Kidney epithelial cell (primary cell): ENCODE measurements around the gene ZNF543. TPM values are rescaled to one million over a fixed set of nuclear protein-coding genes. Genes with fewer than 3 reads are reported as not detected.

Source experiments
- DNase-seq: peaks from one replicate; pipeline ENCODE4 v3.0.0-alpha.2; 2010; ENCODE audit warnings: low read depth
- H3K27me3 ChIP-seq: 2 replicates; pipeline ENCODE4 v1.6.0; 2011; ENCODE audit warnings: low read length; ENCODE audit not compliant: control insufficient read depth, insufficient read depth
- H3K36me3 ChIP-seq: 2 replicates; pipeline ENCODE4 v1.5.1; 2011; ENCODE audit warnings: low read length; ENCODE audit not compliant: control insufficient read depth, insufficient read depth
- H3K4me3 ChIP-seq: 2 replicates; pipeline ENCODE4 v1.5.1; 2011; ENCODE audit warnings: low read depth, mild to moderate bottlenecking, control low read depth, low read length
- CTCF ChIP-seq: IDR thresholded peaks from 2 replicates; pipeline ENCODE4 v1.5.1; 2011; ENCODE audit warnings: mild to moderate bottlenecking, moderate library complexity, low read length, control low read depth, inconsistent platforms; ENCODE audit not compliant: insufficient read depth, poor library complexity, severe bottlenecking
- total RNA-seq: library from RNA; depleted of rRNA; stranded (reverse); fragments of >200 nt; gene quantifications from 2 replicates; pipeline ENCODE4 v1.2.3, GENCODE V29; 2015

ZNF543 gene
- total RNA-seq, 1 donor from 2014 or later = 9.8 TPM

DNA sequence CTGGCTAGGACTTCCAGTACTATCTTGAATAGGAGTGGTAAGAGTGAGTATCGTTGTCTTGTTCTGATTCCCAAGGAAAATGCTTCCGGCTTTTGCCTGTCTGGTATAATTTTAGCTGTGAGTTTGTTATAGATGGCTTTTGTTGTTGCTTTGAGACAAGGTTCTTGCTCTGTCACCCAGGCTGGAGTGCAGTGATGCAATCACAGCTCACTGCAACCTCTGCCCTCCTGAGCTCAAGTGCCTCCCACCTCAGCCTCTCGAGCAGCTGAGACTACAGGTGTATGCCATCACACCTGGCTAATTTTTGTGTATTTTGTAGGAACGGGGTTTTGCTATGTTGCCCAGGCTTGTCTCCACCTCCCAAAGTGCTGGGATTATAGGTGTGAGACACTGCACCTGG, 6.1 kb upstream of the ZNF543 start:
- no peaks in the 10 kb centered on the region for H3K36me3 ChIP-seq
- H3K27me3 ChIP-seq = peaks cover 10% of the 10 kb centered on the region
- no peak for TF ChIP-seq CTCF
- DNase-seq = no peak
- H3K4me3 ChIP-seq = no peak overlapping the region

DNA sequence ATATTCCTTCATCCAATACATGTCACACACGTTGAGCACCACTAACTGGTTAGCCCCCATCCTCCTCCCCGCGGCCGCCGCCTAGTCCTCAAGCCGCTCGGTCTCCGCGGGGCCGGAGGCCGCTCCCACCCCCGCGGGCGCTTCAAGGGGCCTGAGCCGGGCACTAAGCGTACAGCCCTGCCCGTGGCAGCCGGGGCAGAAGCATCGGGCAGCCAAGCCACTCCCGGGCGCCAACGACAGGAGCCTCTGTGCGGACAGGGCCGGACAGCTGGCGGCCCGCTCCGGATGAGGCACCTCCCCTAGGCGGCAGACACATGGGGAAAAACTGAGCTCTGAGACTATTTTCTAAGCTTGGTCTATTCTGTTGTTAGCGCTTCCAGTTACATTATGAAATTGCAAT, 2.8 kb upstream of the ZNF543 start:
- no peaks in the 10 kb centered on the region for H3K36me3 ChIP-seq
- H3K4me3 ChIP-seq = no peak overlapping the region
- DNase-seq = no peak
- TF ChIP-seq CTCF = no peak
- H3K27me3 ChIP-seq = peaks cover 10% of the 10 kb centered on the region

GRCh38 chr19:57319869-57320179, 448 bp upstream of the ZNF543 start:
- TF ChIP-seq CTCF = no peak
- Histone ChIP-seq H3K4me3 (peak overlapping the region; percentile 76), H3K27me3 (peaks cover 10% of the 10 kb centered on the region), H3K36me3 (peaks cover 4% of the 10 kb centered on the region)
- DNase-seq = no peak

DNA sequence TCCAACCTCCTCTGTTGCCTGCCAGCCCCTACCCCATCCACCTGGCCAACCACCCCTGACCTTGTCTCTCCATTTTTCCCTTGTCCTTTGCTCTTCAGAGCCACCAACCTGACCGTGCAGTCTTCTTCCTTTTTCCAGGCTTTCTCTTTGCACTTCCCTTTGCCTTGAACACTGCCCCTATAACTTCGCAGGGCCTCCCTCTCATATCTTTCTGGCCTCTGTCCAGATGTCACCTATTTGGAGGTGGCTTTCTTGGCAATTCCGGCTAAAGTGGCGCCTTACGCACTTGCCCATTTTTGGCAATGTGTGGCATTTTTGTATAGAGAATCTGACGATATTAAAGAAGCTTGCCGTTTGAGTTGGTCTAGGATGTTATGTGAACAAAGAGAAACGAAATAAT, 844 bp downstream of the ZNF543 start:
- Histone ChIP-seq H3K36me3 (peaks cover 4% of the 10 kb centered on the region), H3K27me3 (peaks cover 6% of the 10 kb centered on the region), H3K4me3 (peak overlapping the region; percentile 76)
- TF ChIP-seq CTCF = no peak
- no peak for DNase-seq

DNA sequence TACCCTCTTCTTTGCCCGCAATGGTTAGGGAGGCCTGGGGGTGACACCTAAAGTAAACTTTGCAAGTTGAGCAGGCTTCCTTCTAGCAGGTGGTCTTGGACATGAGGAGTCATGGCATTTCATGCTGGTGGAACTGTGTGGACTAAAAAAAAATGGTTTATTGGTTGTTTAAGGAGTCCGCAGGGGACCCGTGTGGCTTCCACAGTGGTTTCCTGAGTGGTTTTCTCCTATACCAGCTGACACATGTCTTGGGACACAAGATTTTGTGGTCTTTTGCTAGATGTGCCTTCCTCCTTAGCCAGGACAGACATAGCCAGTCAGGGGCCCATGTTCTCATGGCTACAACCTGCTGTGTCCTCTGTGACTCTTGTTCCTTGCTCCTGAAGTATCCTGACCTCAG, 1.5 kb downstream of the ZNF543 start:
- H3K36me3 ChIP-seq = peaks cover 4% of the 10 kb centered on the region
- TF ChIP-seq CTCF = no peak
- no peak for DNase-seq
- peaks cover 6% of the 10 kb centered on the region for H3K27me3 ChIP-seq
- no peak overlapping the region for H3K4me3 ChIP-seq

- Histone ChIP-seq H3K36me3 (peaks cover 9% of the 10 kb centered on the region), H3K27me3 (no peaks in the 10 kb centered on the region), H3K4me3 (no peak overlapping the region)
- no peak for TF ChIP-seq CTCF
- DNase-seq = no peak
Observed at GRCh38 chr19:57324992-57325391, 4.7 kb downstream of the ZNF543 start.
